ENCODE results near the gene FAM168B. TPM values are rescaled to one million over a fixed set of nuclear protein-coding genes. Genes with fewer than 3 reads are reported as not detected.

The FAM168B gene
- total RNA-seq, 1 experiment from 2014 or later = 79.6 TPM

DNA sequence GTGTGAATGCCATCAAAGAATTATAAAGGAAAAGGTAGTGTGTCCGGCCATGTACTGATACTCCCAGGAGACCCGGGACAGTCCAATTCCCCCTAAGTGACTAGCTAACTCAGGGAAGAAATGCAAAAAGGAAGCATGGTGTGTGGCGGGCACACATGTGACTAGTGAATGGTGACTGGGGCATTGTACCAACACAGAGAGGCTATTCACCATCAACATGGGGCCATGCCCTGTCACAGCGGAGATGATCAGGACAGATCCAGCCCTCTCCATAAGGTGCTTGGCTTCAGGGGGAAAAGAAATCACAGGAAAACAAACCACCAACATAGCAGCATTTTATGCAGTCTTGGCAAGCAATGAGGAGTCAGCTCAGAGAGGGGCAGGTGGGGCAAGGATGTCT is 34.3 kb downstream of the FAM168B start:
- Histone ChIP-seq H3K9me3 (ENCODE audit: insufficient read depth, low read depth) (no peaks in the 10 kb centered on the region), H3K27me3 (ENCODE audit: insufficient read depth, low read depth) (no peaks in the 10 kb centered on the region), H2AFZ (no peak overlapping the region), H3K4me2 (no peak overlapping the region), H3K9me2 (ENCODE audit: insufficient read depth) (no peaks in the 10 kb centered on the region), H3K27ac (no peak overlapping the region), H3K4me3 (no peak overlapping the region), H3K4me1 (replicated peaks; ENCODE audit: insufficient read depth) (no peaks in the 10 kb centered on the region), H4K20me1 (ENCODE audit: insufficient read depth) (peaks cover 67% of the 10 kb centered on the region), H3K79me2 (ENCODE audit: low read depth) (peaks cover 58% of the 10 kb centered on the region), H3K36me3 (ENCODE audit: low read depth) (peaks cover 13% of the 10 kb centered on the region; the same call in 1 of the 2 replicates), H3F3A (ENCODE audit: insufficient read depth, low read depth) (no peaks in the 10 kb centered on the region; the same call in 1 of the 2 replicates)
- intact Hi-C loops (cut with micrococcal nuclease; ENCODE audit: unreplicated experiment) = no loop called here
- TF ChIP-seq EZH2 (IDR thresholded peaks at IDR 0.05; ENCODE audit: low read depth) = no peak
- TF ChIP-seq, protein P1, sequence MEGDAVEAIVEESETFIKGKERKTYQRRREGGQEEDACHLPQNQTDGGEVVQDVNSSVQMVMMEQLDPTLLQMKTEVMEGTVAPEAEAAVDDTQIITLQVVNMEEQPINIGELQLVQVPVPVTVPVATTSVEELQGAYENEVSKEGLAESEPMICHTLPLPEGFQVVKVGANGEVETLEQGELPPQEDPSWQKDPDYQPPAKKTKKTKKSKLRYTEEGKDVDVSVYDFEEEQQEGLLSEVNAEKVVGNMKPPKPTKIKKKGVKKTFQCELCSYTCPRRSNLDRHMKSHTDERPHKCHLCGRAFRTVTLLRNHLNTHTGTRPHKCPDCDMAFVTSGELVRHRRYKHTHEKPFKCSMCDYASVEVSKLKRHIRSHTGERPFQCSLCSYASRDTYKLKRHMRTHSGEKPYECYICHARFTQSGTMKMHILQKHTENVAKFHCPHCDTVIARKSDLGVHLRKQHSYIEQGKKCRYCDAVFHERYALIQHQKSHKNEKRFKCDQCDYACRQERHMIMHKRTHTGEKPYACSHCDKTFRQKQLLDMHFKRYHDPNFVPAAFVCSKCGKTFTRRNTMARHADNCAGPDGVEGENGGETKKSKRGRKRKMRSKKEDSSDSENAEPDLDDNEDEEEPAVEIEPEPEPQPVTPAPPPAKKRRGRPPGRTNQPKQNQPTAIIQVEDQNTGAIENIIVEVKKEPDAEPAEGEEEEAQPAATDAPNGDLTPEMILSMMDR (conservative IDR thresholded peaks at IDR 0.05) = no peak
- POLR2A ChIA-PET (ENCODE audit: unreplicated experiment) = no interaction called here
- CTCF ChIA-PET = no interaction called here
- BruUV-seq (replicated peaks) = no TSS peak
- DNase-seq = no peak

DNA sequence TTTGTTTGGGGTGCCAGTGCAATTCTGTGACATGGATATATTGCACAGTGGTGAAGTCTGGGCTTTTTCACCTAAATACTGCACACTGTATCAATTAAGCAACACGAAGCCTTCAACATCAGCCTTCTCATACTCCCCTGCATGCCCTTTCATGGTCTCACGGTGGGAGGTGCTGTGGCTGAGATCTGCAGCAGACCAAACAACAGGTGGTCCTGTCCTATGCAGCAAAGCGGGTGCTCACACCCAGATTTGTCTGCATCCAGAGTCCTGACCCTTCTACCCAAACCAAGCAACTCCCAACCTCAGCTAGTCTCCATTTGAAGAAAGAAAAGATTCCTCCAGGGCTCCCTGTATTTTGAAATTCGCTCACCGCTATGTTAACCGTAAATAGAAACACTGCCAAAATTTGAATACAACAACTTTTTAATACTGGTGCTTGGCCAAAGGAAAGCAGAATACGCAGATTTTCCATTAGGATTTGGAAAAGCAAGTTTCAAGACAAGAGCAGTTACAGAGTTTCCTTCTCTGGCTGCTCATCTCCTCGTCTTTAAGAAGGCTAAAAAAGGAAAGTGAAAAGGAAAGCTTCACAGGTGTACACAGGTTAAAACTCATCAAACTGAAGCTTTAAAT is 34.9 kb downstream of the FAM168B start:
- H3K27me3 ChIP-seq (ENCODE audit: insufficient read depth, low read depth) = no peaks in the 10 kb centered on the region
- H2AFZ ChIP-seq = no peak overlapping the region
- no peaks in the 10 kb centered on the region; the same call in 1 of the 2 replicates for H3F3A ChIP-seq (ENCODE audit: insufficient read depth, low read depth)
- no peak overlapping the region for H3K4me2 ChIP-seq
- CTCF ChIA-PET = no interaction called here
- DNase-seq = no peak
- no peaks in the 10 kb centered on the region for H3K9me3 ChIP-seq (ENCODE audit: insufficient read depth, low read depth)
- peaks cover 71% of the 10 kb centered on the region for H4K20me1 ChIP-seq (ENCODE audit: insufficient read depth)
- TF ChIP-seq, protein P1 (conservative IDR thresholded peaks at IDR 0.05) = no peak
- no peak for TF ChIP-seq EZH2 (IDR thresholded peaks at IDR 0.05; ENCODE audit: low read depth)
- peaks cover 56% of the 10 kb centered on the region for H3K79me2 ChIP-seq (ENCODE audit: low read depth)
- H3K4me1 ChIP-seq (replicated peaks; ENCODE audit: insufficient read depth) = no peaks in the 10 kb centered on the region
- BruUV-seq (replicated peaks) = no TSS peak
- no peak overlapping the region for H3K4me3 ChIP-seq
- H3K36me3 ChIP-seq (ENCODE audit: low read depth) = peaks cover 14% of the 10 kb centered on the region; the same call in 1 of the 2 replicates
- POLR2A ChIA-PET (ENCODE audit: unreplicated experiment) = no interaction called here
- H3K27ac ChIP-seq = no peak overlapping the region
- H3K9me2 ChIP-seq (ENCODE audit: insufficient read depth) = no peaks in the 10 kb centered on the region
- intact Hi-C loops (cut with micrococcal nuclease; ENCODE audit: unreplicated experiment) = no loop called here

DNA sequence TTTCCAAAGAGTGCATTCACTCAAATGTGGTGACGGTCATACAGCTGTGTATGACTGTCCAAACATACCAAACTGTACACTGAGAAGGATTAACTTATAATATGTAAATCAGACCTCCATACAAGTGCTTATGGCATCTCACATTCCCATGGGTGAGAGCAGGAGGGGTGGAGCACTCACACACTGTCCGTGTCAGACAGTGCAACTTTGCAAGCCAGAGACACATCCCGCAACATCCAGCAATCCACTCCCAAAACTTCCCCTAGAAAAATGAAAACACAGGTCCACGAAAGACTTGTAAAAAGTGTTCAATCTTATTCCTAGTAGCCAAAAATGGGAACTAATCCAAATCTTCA is 36.4 kb downstream of the FAM168B start:
- H3K4me2 ChIP-seq = no peak overlapping the region
- H3K4me3 ChIP-seq = no peak overlapping the region
- no peak overlapping the region for H3K27ac ChIP-seq
- H3K79me2 ChIP-seq (ENCODE audit: low read depth) = peaks cover 45% of the 10 kb centered on the region
- BruUV-seq (replicated peaks) = no TSS peak
- H3F3A ChIP-seq (ENCODE audit: insufficient read depth, low read depth) = 0 out of 2 replicates have a peak, but pooled peaks cover under 1% of the 10 kb centered on the region
- ChIA-PET CTCF (no interaction called here), POLR2A (ENCODE audit: unreplicated experiment) (no interaction called here)
- DNase-seq = no peak
- peaks cover 20% of the 10 kb centered on the region for H3K36me3 ChIP-seq (ENCODE audit: low read depth)
- H4K20me1 ChIP-seq (ENCODE audit: insufficient read depth) = peaks cover 73% of the 10 kb centered on the region
- TF ChIP-seq, protein P1 (conservative IDR thresholded peaks at IDR 0.05) = no peak
- no peak for TF ChIP-seq EZH2 (IDR thresholded peaks at IDR 0.05; ENCODE audit: low read depth)
- no peaks in the 10 kb centered on the region for H3K9me2 ChIP-seq (ENCODE audit: insufficient read depth)
- H2AFZ ChIP-seq = no peak overlapping the region
- no peaks in the 10 kb centered on the region for H3K4me1 ChIP-seq (replicated peaks; ENCODE audit: insufficient read depth)
- intact Hi-C loops (cut with micrococcal nuclease; ENCODE audit: unreplicated experiment) = no loop called here
- no peaks in the 10 kb centered on the region for H3K27me3 ChIP-seq (ENCODE audit: insufficient read depth, low read depth)
- H3K9me3 ChIP-seq (ENCODE audit: insufficient read depth, low read depth) = no peaks in the 10 kb centered on the region
